ENCODE data around the gene FRMD6. TPM values are rescaled to one million over a fixed set of nuclear protein-coding genes. Genes with fewer than 3 reads are reported as not detected.

FRMD6 gene
- total and polyA plus RNA-seq, 10 of the 15 experiments (the other 5 are each of a cell fraction or from before 2014, with no cell fraction given) = 0.86 to 7.8 (median 3.3) TPM

DNA sequence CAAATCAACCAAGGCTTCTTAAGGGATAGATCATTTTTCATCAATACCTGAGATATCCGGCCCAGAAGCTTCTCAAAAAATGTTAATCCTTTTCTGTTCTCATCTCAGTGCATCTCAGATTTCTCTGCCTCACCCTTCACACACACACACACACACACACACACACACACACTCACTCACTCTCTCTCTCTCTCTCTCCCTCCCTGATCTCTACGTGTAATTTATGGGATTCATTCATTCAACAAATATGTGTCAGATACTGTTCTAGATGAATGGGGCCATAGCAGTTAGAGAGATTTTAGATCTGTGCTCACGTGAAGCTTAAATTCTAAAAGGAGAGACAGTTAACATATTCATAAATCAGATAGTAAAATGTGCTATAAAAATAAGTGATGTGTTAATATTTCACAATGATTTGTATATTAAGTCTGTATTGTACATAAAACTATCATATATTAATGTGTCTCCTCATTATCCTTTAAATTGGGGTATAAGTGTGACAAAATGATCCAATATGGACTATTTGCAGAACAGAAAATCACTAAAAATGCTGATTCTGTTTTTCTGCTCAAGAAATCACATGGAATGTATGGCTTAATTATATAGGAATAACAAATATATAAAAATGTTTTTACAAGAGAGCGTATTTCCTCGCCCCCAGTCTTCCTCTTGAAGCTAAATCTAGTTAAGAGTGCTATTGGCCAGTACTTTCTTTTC is 7.3 kb upstream of the FRMD6 start:
- intact Hi-C loops (cut with micrococcal nuclease; ENCODE audit: unreplicated experiment) (no loop called here), in situ Hi-C loops (cut with MboI) (no loop called here)
- Histone ChIP-seq H3K4me2 (ENCODE audit: control insufficient read depth, insufficient read depth) (no peak overlapping the region), H4K20me1 (ENCODE audit: control insufficient read depth, insufficient read depth) (no peaks in the 10 kb centered on the region), H3K79me2 (ENCODE audit: control insufficient read depth, insufficient read depth, low read length) (no peaks in the 10 kb centered on the region), H3K27me3 (replicated peaks in 1 of 2; ENCODE audit: control insufficient read depth in 2 of 2, insufficient read depth in 2 of 2, low read length in 1 of 2) (no peaks in the 10 kb centered on the region), H3K36me3 (ENCODE audit: control insufficient read depth in 2 of 2, insufficient read depth in 2 of 2, low read length in 1 of 2) (no peaks in the 10 kb centered on the region), H3K9ac (ENCODE audit: control insufficient read depth, insufficient read depth, low read length) (no peak overlapping the region), H3K4me1 (ENCODE audit: control insufficient read depth, insufficient read depth, low read length) (no peaks in the 10 kb centered on the region), H3K9me3 (replicated peaks; ENCODE audit: control insufficient read depth, insufficient read depth, low read length) (no peaks in the 10 kb centered on the region), H2AFZ (ENCODE audit: control insufficient read depth, low read depth, low read length) (no peak overlapping the region), H3K27ac (ENCODE audit: control insufficient read depth, insufficient read depth) (no peak overlapping the region), H3K4me3 (no peak overlapping the region)
- ChIA-PET SMC1A (ENCODE audit: uncharacterized antibody, unreplicated experiment) (interaction anchor here (1.7 kb wide), 1 partner anchor 9 kb away, joined by 5 read pairs; no protein-coding TSS in a partner anchor), CTCF (interaction anchor here (0.5 kb wide), 1 partner anchor 10 kb away, joined by 3 read pairs; no protein-coding TSS in a partner anchor), RAD21 (ENCODE audit: unreplicated experiment) (no interaction called here), POLR2A (no interaction called here)
- no TSS peak for BruUV-seq (replicated peaks)
- no peak for DNase-seq (ENCODE audit: low read depth, low spot score)
- WGBS (ENCODE audit: insufficient coverage, insufficient replicate concordance, low lambda C conversion rate, missing lambda C conversion rate) = 58% methylated on average over 5 of the region's 5 CpGs
- FAIRE-seq = no peak
- ATAC-seq = no peak
- TF ChIP-seq RB1 (IDR thresholded peaks at IDR 0.05; ENCODE audit: borderline replicate concordance) (no peak), PML (IDR thresholded peaks at IDR 0.05; ENCODE audit: low read length) (no peak), RFX5 (IDR thresholded peaks at IDR 0.05; ENCODE audit: low read depth, low read length) (no peak), HDAC6 (IDR thresholded peaks at IDR 0.05; ENCODE audit: unreplicated experiment) (no peak), HCFC1 (IDR thresholded peaks at IDR 0.05; ENCODE audit: low read length) (no peak), ASH2L (IDR thresholded peaks at IDR 0.05; ENCODE audit: borderline replicate concordance, low read depth) (no peak)
- TF ChIP-seq, protein P1, sequence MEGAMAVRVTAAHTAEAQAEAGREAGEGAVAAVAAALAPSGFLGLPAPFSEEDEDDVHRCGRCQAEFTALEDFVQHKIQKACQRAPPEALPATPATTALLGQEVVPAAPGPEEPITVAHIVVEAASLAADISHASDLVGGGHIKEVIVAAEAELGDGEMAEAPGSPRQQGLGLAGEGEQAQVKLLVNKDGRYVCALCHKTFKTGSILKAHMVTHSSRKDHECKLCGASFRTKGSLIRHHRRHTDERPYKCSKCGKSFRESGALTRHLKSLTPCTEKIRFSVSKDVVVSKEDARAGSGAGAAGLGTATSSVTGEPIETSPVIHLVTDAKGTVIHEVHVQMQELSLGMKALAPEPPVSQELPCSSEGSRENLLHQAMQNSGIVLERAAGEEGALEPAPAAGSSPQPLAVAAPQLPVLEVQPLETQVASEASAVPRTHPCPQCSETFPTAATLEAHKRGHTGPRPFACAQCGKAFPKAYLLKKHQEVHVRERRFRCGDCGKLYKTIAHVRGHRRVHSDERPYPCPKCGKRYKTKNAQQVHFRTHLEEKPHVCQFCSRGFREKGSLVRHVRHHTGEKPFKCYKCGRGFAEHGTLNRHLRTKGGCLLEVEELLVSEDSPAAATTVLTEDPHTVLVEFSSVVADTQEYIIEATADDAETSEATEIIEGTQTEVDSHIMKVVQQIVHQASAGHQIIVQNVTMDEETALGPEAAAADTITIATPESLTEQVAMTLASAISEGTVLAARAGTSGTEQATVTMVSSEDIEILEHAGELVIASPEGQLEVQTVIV (IDR thresholded peaks at IDR 0.05; ENCODE audit: borderline replicate concordance, partially characterized antibody) = no peak
